Mesodermal cell (in vitro differentiated cells): Measurements from ENCODE around the gene RNF8.
"Not testable (repeated sequence)": the region's sequence is repeated elsewhere in the genome, so short reads cannot be mapped to it uniquely, and the experiment has no call there.

ENCODE experiments used
- H3K27ac ChIP-seq: 2 replicates; pipeline ENCODE4 v1.7.0; 2013; ENCODE audit warnings: mild to moderate bottlenecking, low read depth, low read length, moderate library complexity; ENCODE audit not compliant: severe bottlenecking
- H3K36me3 ChIP-seq: 2 replicates; pipeline ENCODE4 v1.7.1; 2013; ENCODE audit warnings: mild to moderate bottlenecking, low read length, moderate library complexity; ENCODE audit not compliant: control insufficient read depth, insufficient read depth
- H3K4me1 ChIP-seq: one replicate; pipeline ENCODE4 v1.7.1; 2013; ENCODE audit warnings: mild to moderate bottlenecking, low read length; ENCODE audit not compliant: insufficient read depth, control insufficient read depth, poor library complexity, severe bottlenecking
- H3K4me3 ChIP-seq: 2 replicates; pipeline ENCODE4 v1.7.0; 2013; ENCODE audit warnings: low read length, control low read depth, mild to moderate bottlenecking; ENCODE audit not compliant: insufficient read depth, poor library complexity, severe bottlenecking; ENCODE audit errors: extremely low read depth
- H3K9me3 ChIP-seq: 2 replicates; pipeline ENCODE4 v1.7.1; 2013; ENCODE audit warnings: mild to moderate bottlenecking, low read length, moderate library complexity; ENCODE audit not compliant: control insufficient read depth
- WGBS, 2 experiments: methylation state at CpG; one replicate each; pipeline ENCODE4 v1.1.5; 2013; ENCODE audit warnings: missing lambda C conversion rate in 2 of 2; ENCODE audit not compliant: insufficient coverage in 2 of 2; 5-methylcytosine and 5-hydroxymethylcytosine counted together

Gene RNF8

DNA sequence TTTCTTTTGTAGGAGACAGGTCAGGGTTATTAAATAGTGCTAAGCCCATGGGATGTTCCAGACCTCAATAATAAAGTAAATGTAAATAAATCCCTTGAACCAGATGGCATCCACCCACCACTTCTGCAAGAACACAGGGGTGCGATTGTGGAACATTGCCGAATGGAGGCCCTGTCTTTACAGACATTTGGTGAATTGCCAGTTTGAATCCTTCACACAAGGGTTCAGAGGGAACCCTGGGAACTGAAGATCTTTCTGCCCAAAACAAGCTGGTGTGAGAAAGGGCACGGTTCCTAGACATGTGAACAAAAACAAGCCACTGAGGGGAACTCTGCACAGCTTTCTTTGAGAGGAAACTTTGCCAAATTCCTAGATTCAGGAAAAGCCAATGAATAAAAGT is 30.2 kb upstream of the RNF8 start:
- peaks cover 28% of the 10 kb centered on the region for H3K36me3 ChIP-seq
- no peak overlapping the region for H3K4me3 ChIP-seq
- no peaks in the 10 kb centered on the region for H3K4me1 ChIP-seq
- WGBS, 2 experiments: 59 to 62% methylated on average over 3 of the region's 3 CpGs
- H3K27ac ChIP-seq: no peak overlapping the region
- no peaks in the 10 kb centered on the region for H3K9me3 ChIP-seq

GRCh38 chr6:37324131-37325033 is 29.4 kb upstream of the RNF8 start:
- WGBS, 2 experiments: 98 to 100% methylated on average over 1 to 3 of the region's 4 CpGs
- Histone ChIP-seq H3K27ac (no peak overlapping the region), H3K4me1 (no peaks in the 10 kb centered on the region), H3K36me3 (peaks cover 21% of the 10 kb centered on the region), H3K9me3 (no peaks in the 10 kb centered on the region), H3K4me3 (no peak overlapping the region)

- not testable (repeated sequence) for H3K4me1 ChIP-seq, H3K27ac ChIP-seq, H3K9me3 ChIP-seq, H3K4me3 ChIP-seq
- 89 to 98% methylated on average over 7 to 8 of the region's 10 CpGs for WGBS, 2 experiments
- H3K36me3 ChIP-seq: peaks cover 24% of the 10 kb centered on the region
These were observed 23.4 kb upstream of the RNF8 start for GRCh38 chr6:37330345-37330744.

DNA sequence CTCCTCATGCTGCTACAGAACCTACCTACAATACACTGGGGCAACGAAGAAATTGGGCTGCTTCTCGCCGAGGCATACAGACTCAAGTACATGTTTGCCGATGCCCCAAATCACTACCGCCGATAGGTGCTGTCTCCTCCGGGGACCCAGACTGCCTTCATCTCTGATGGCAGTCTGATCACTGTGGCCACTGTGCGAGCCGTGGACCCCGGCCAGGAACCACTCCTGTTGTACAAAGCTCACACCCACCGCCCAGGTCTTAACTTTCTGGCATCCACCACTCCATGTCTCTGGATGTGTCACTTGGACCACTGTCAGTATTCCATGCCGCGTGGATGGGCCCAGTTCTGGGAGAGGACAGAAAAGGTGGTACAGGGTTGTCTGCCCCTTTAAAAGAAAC is 22.7 kb upstream of the RNF8 start:
- Histone ChIP-seq H3K4me3 (no peak overlapping the region), H3K36me3 (peaks cover 24% of the 10 kb centered on the region), H3K9me3 (no peaks in the 10 kb centered on the region), H3K27ac (no peak overlapping the region), H3K4me1 (no peaks in the 10 kb centered on the region)
- 94 to 98% methylated on average over 11 to 12 of the region's 13 CpGs for WGBS, 2 experiments

GRCh38 chr6:37332894-37333293 is 20.9 kb upstream of the RNF8 start:
- Histone ChIP-seq H3K27ac (no peak overlapping the region), H3K4me3 (no peak overlapping the region), H3K4me1 (no peaks in the 10 kb centered on the region), H3K9me3 (no peaks in the 10 kb centered on the region), H3K36me3 (peaks cover 24% of the 10 kb centered on the region)
- no CpG with 5 or more reads among the region's 1 CpG for WGBS, 2 experiments

DNA sequence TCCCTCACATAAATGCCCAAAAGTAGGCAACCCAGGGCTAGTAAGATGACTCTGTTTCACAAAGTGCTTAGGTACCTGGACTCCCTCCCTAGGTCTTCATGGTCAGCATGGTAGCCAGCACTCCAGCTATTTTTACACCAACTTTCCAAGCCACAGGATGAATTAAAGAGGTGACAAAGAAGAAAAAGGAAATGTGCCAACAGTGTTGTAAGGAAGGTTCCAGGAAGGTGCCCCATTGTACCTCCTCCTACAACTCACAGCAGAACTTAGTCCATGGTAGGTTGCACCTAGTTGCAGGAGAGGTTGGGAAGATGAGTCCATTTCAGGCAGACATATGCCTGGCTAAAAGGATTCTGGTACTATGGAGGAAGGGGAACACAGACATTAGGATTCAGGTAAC is 19.7 kb upstream of the RNF8 start:
- Histone ChIP-seq H3K27ac (no peak overlapping the region), H3K36me3 (peaks cover 24% of the 10 kb centered on the region), H3K4me3 (no peak overlapping the region), H3K4me1 (no peaks in the 10 kb centered on the region), H3K9me3 (no peaks in the 10 kb centered on the region)

- not testable (repeated sequence) for H3K27ac ChIP-seq, H3K4me3 ChIP-seq, H3K36me3 ChIP-seq, H3K9me3 ChIP-seq, H3K4me1 ChIP-seq
- WGBS, 2 experiments: 79 to 94% methylated on average over 2 to 3 of the region's 3 CpGs
These were observed 15.5 kb upstream of the RNF8 start for GRCh38 chr6:37338317-37338716.

GRCh38 chr6:37338745-37339255 is 15.0 kb upstream of the RNF8 start:
- 93 to 94% methylated on average over 3 to 4 of the region's 5 CpGs for WGBS, 2 experiments
- Histone ChIP-seq H3K36me3 (no peaks in the 10 kb centered on the region), H3K4me3 (no peak overlapping the region), H3K4me1 (no peaks in the 10 kb centered on the region), H3K9me3 (no peaks in the 10 kb centered on the region), H3K27ac (no peak overlapping the region)

- no peak overlapping the region for H3K27ac ChIP-seq
- 83 to 93% methylated on average over 2 to 3 of the region's 5 CpGs for WGBS, 2 experiments
- no peaks in the 10 kb centered on the region for H3K36me3 ChIP-seq
- H3K4me3 ChIP-seq: no peak overlapping the region
- no peaks in the 10 kb centered on the region for H3K9me3 ChIP-seq
- no peaks in the 10 kb centered on the region for H3K4me1 ChIP-seq
These were observed 13.8 kb upstream of the RNF8 start for GRCh38 chr6:37339741-37340638.

GRCh38 chr6:37340639-37340943 is 13.2 kb upstream of the RNF8 start:
- Histone ChIP-seq H3K9me3 (no peaks in the 10 kb centered on the region), H3K4me1 (no peaks in the 10 kb centered on the region), H3K36me3 (no peaks in the 10 kb centered on the region), H3K27ac (no peak overlapping the region), H3K4me3 (no peak overlapping the region)
- 100% methylated on average over 1 of the region's 4 CpGs for WGBS, 2 experiments
